ENCODE data around the gene SFRP4. TPM values are rescaled to one million over a fixed set of nuclear protein-coding genes. Genes with fewer than 3 reads are reported as not detected.

Gene SFRP4
- total RNA-seq, 1 donor from 2014 or later = 0.06 TPM

DNA sequence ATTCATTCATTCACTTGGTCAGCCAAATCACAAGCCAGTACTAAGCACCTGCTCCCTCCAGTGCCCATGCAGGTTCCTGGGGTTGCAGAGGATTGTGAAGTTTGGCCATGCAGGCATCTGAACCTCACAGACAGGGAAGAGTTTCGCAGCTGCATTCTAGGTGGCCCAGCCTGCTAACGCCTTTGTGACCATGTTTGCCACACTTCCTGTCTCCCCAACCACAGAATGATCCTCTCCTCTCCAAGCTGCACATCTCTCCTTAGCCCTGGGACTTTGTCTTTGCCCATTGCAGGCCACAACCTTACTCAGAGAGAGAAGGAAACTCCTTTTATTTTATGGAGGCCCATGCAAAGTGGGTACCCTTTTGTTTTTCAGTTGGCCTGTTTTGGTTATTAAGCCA is 35.6 kb upstream of the SFRP4 start:
- TF ChIP-seq, protein P1, sequence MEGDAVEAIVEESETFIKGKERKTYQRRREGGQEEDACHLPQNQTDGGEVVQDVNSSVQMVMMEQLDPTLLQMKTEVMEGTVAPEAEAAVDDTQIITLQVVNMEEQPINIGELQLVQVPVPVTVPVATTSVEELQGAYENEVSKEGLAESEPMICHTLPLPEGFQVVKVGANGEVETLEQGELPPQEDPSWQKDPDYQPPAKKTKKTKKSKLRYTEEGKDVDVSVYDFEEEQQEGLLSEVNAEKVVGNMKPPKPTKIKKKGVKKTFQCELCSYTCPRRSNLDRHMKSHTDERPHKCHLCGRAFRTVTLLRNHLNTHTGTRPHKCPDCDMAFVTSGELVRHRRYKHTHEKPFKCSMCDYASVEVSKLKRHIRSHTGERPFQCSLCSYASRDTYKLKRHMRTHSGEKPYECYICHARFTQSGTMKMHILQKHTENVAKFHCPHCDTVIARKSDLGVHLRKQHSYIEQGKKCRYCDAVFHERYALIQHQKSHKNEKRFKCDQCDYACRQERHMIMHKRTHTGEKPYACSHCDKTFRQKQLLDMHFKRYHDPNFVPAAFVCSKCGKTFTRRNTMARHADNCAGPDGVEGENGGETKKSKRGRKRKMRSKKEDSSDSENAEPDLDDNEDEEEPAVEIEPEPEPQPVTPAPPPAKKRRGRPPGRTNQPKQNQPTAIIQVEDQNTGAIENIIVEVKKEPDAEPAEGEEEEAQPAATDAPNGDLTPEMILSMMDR (conservative IDR thresholded peaks at IDR 0.05; ENCODE audit: low read depth, low read length) = no peak
- no peak for DNase-seq (ENCODE audit: low read depth)
- no peak overlapping the region for H3K4me3 ChIP-seq (ENCODE audit: low read depth, low read length)

DNA sequence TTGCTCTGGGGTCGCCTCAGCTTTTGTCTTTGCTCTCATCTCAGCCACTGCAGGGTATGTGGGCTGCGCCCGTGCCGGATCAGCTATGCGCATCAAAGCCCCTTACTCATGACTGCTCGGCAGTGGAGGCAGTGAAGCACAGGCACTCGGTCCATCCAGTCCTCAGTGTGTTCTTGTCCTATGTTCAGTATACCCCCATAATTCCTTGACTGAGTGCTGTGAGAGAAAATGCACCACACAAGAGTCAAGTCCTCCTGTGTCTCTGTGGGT is 31.3 kb upstream of the SFRP4 start:
- no peak overlapping the region for H3K4me3 ChIP-seq (ENCODE audit: low read depth, low read length)
- TF ChIP-seq, protein P1 (conservative IDR thresholded peaks at IDR 0.05; ENCODE audit: low read depth, low read length) = no peak
- no peak for DNase-seq (ENCODE audit: low read depth)

DNA sequence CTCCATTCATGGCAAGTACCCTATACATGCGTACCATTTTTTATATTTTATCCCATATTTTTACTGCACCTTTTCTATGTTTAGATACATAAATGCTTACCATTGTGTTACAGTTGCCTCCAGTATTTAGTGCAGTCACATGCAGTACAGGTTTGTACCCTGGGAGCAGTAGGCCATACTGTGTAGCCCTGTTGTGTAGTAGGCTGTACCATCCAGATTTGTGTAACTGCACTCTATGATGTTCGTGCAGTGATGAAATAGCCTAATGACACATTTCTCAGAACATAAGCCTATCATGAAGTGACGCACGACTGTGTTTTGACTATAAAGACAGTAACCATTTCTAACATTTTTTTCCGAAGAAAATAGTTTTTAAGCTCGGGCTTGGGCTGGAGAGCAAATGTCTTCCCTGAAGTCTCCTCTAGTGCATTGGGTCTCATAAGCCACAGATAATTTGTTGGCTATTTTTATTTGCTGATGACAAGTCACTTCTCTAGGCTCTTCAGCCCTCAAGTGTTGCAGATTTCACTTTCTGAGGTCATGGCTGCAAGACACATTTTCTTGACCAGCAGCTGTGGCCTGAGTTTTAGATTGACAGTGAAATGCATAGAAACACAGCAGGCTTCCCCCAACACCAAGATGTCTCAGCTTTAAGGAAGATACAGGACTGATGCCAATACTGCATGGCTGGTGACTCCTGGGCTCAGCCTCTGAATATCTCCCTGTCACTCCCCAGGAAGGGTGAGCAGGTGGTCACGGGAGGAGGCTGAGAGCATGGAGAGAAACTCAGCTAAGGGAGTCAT is 30.7 kb upstream of the SFRP4 start:
- no peak for DNase-seq (ENCODE audit: low read depth)
- TF ChIP-seq, protein P1 (conservative IDR thresholded peaks at IDR 0.05; ENCODE audit: low read depth, low read length) = no peak
- no peak overlapping the region for H3K4me3 ChIP-seq (ENCODE audit: low read depth, low read length)

DNA sequence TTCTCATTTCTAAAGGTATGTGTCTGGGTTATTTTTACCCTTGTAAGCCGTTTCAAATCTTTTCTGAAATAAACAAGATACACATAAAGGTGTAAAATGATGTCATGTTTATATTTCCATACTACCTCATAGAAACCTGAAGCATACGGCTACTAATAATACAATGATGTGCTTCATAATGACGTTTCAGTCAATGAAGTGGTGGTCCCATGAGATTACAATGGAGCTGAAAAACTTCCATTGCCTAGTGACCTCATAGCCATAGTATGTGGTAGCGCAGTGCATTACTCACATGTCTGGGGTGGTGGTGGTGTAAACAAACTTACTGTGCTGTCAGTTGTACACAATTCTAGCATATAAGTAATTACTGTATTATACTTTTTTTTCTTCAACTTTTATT is 28.7 kb upstream of the SFRP4 start:
- no peak for DNase-seq (ENCODE audit: low read depth)
- no peak overlapping the region for H3K4me3 ChIP-seq (ENCODE audit: low read depth, low read length)
- TF ChIP-seq, protein P1 (conservative IDR thresholded peaks at IDR 0.05; ENCODE audit: low read depth, low read length) = no peak

DNA sequence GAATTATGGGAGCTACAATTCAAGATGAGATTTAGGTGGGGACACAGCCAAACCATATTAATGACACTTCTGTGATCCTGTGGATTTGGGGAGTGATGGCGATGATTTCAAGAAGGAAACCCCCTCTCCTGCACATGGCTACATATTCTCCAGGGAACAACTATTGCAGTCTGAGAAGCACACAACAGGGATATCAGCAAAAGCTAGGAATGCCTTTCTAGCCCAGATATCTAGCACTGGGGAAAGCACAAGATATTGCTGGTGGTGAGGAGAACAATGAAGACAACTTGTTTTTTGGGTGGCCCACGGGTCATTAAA is 28.1 kb upstream of the SFRP4 start:
- TF ChIP-seq, protein P1 (conservative IDR thresholded peaks at IDR 0.05; ENCODE audit: low read depth, low read length) = no peak
- DNase-seq (ENCODE audit: low read depth) = no peak
- H3K4me3 ChIP-seq (ENCODE audit: low read depth, low read length) = no peak overlapping the region

DNA sequence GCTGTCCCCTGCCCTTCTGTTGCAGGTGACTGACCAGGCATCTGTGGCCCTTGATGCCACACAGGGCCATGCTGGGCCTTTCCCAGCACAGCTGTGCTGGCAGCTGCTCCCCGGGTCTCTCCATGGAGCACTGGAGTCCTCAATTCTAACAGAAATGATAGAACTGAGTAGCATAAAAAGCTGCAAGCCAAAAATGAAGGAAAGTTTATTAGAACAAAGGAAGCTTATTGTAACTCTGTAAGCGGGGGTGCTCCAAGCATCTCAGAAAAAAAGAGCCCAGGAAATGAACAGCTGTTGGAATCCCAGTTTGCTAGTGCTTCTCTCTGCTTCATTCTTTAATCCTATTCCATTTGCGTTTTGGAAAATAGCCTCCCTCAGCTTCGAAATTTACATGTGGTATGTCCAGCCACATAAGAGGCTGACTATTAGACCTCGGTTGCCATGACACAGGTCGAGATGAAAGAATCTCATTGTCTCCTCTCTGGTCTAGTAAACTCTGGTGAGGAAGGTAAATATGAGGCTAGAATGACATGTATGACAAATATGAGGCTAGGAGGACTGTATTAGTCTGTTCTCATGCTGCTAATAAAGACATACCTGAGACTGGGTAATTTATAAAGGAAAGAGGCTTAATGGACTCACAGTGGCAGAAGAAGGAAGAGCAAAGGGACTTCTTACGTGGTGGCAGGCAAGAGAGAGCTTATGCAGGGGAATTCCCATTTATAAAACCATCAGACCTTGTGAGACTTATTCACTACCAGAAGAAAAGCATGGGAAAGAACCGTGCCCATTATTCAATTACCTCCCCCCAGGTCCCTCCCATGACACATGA is 27.5 kb upstream of the SFRP4 start:
- H3K4me3 ChIP-seq (ENCODE audit: low read depth, low read length) = no peak overlapping the region
- TF ChIP-seq, protein P1 (conservative IDR thresholded peaks at IDR 0.05; ENCODE audit: low read depth, low read length) = no peak
- no peak for DNase-seq (ENCODE audit: low read depth)
